Activated T-cell treated with anti-CD3 and anti-CD28 coated beads, Interleukin-2, amount 50 U/mL, for 72 hours (primary cell): ENCODE results near the gene FSTL4. TPM values are rescaled to one million over a fixed set of nuclear protein-coding genes. Genes with fewer than 3 reads are reported as not detected.
"Not testable (repeated sequence)": the region's sequence is repeated elsewhere in the genome, so short reads cannot be mapped to it uniquely, and the experiment has no call there.

Experiments used
- ATAC-seq, 2 donors: fragments of 150-1000 bp; cut with Tn5 transposase; replicated peaks in 1 of 2; 2 replicates each; pipeline ENCODE4 v1.10.0; 2021; ENCODE audit warnings: moderate library complexity in 2 of 2, mild to moderate bottlenecking in 1 of 2
- DNase-seq, 2 donors: peaks; one replicate each; pipeline ENCODE4 v3.0.0; 2021 to 2022; ENCODE audit warnings: mixed read lengths in 1 of 2
- H3K27ac Mint-ChIP-seq: one replicate; pipeline ENCODE4 v1.8.0; 2022; ENCODE audit warnings: mild to moderate bottlenecking, moderate library complexity, mixed read lengths
- H3K27me3 Mint-ChIP-seq: one replicate; pipeline ENCODE4 v1.8.0; 2022; ENCODE audit warnings: low read depth, mixed read lengths
- H3K36me3 Mint-ChIP-seq, 2 donors: one replicate each; pipeline ENCODE4 v1.8.0; 2022; ENCODE audit warnings: mixed read lengths in 2 of 2, mild to moderate bottlenecking in 1 of 2; ENCODE audit not compliant: insufficient read depth in 2 of 2
- H3K4me1 Mint-ChIP-seq: one replicate; pipeline ENCODE4 v1.8.0; 2022; ENCODE audit warnings: low read depth, mixed read lengths
- H3K4me3 Mint-ChIP-seq, 2 donors: one replicate each; pipeline ENCODE4 v1.8.0; 2022; ENCODE audit warnings: mild to moderate bottlenecking in 2 of 2, mixed read lengths in 2 of 2, moderate library complexity in 2 of 2
- H3K9me3 Mint-ChIP-seq, 2 donors: one replicate each; pipeline ENCODE4 v1.8.0; 2022; ENCODE audit warnings: mixed read lengths in 2 of 2
- total RNA-seq, 2 donors: library from RNA; stranded (reverse); gene quantifications; one replicate each; pipeline ENCODE4 v1.2.3, GENCODE V29; 2022

Gene FSTL4
- total RNA-seq, 2 donors from 2014 or later = not detected

DNA sequence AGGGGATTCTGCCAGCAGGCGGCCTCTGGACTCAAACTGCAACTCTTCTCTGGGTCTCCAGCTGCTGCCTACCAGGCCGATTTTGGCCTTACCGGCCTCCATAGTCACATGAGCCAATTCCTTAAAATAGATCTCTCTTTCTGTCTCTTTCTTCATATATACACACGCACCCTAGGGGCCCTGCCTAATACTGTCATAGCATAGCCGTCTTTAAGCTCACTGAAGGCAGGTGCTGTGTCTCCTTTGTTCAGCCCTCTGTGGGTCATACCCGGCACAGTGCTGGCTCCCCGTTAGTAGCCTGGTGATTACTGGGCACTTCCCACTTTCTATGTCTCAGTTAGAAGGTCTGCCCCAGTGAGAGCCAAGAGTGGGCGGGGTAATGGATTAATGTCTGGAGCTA is 419.6 kb downstream of the FSTL4 start:
- H3K27ac Mint-ChIP-seq = no peak overlapping the region
- no peaks in the 10 kb centered on the region for H3K27me3 Mint-ChIP-seq
- DNase-seq (no peak), ATAC-seq (no peak)
- H3K36me3 Mint-ChIP-seq = no peaks in the 10 kb centered on the region
- no peak overlapping the region for H3K4me3 Mint-ChIP-seq
- no peaks in the 10 kb centered on the region for H3K4me1 Mint-ChIP-seq
- no peaks in the 10 kb centered on the region for H3K9me3 Mint-ChIP-seq

GRCh38 chr5:133189881-133190280 is 422.5 kb downstream of the FSTL4 start:
- Mint-ChIP-seq H3K27me3 (no peaks in the 10 kb centered on the region), H3K27ac (no peak overlapping the region), H3K9me3 (no peaks in the 10 kb centered on the region), H3K4me1 (no peaks in the 10 kb centered on the region), H3K36me3 (no peaks in the 10 kb centered on the region), H3K4me3 (no peak overlapping the region)
- ATAC-seq = no peak
- no peak for DNase-seq

DNA sequence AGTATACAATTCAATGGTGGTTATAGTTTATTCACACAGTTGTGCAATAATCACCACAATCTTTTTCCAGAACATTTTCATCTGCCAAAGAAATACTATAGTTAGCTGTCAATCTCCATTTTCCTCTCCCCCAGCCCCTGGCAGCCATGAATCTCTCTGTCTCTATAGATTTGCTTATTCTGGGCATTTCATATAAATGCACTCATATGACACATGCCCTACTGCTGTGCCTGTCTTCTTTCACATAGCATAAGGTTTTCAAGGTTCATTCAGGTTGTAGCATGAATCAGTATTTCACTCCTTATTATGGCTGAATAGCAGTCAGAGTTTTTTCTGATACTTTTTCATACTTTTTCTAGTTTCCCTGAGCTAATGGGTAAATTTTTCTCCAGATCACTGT is 432.9 kb downstream of the FSTL4 start:
- no peak for DNase-seq
- Mint-ChIP-seq H3K27me3 (no peaks in the 10 kb centered on the region), H3K27ac (no peak overlapping the region), H3K36me3 (no peaks in the 10 kb centered on the region), H3K4me1 (no peaks in the 10 kb centered on the region), H3K4me3 (no peak overlapping the region), H3K9me3 (no peaks in the 10 kb centered on the region)
- ATAC-seq = no peak

- H3K9me3 Mint-ChIP-seq = peaks cover 14 to 15% of the 10 kb centered on the region in 2 donors
- not testable (repeated sequence) for H3K27me3 Mint-ChIP-seq, H3K36me3 Mint-ChIP-seq, H3K27ac Mint-ChIP-seq, ATAC-seq, H3K4me1 Mint-ChIP-seq
- peak overlapping the region; percentile 63 to 64 for H3K4me3 Mint-ChIP-seq
- peak; percentile 21 to 39 for DNase-seq
Observed at GRCh38 chr5:133170756-133171387, 441.5 kb downstream of the FSTL4 start.

DNA sequence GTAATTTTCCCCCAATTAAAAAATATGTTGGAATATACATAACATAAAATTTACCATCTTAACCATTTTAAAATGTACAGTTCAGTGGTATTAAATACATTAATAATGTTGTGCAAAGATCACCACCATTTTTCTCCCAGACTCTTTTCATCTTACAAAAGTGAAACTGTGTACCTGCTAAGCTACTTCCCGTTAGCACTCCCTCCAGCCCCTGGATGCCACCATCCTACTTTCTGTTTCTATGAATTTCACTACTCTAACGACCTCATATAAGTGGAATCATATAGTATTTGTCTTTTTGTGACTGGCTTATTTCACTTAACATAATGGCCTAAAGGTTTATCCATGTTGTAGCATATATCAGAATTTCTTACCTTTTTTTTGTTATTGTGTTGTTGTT is 447.6 kb downstream of the FSTL4 start:
- ATAC-seq (no peak), DNase-seq (no peak)
- Mint-ChIP-seq H3K9me3 (peaks cover 12 to 13% of the 10 kb centered on the region in 2 donors), H3K27ac (no peak overlapping the region), H3K36me3 (peaks cover 5 to 6% of the 10 kb centered on the region in 2 donors), H3K27me3 (no peaks in the 10 kb centered on the region), H3K4me1 (peaks cover 12% of the 10 kb centered on the region), H3K4me3 (no peak overlapping the region)

DNA sequence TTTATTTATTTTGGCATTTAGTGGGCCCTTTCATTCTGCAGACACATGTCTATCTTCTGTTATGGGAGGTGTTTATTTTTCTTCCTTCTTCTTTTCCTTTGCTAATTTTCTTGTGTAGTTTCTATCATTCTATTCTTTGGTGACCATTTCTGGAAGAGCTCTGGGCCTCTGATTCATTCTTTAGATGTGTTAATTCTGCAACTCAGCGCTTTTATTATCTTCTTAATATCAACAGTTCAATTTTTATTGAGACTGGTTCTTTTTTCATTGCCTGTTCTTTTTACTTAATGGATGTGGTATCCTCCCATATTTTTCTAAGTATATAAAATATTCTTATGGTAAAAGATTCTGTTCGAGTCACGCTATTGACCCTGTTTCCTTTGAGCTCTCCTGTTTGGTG is 448.5 kb downstream of the FSTL4 start:
- H3K27me3 Mint-ChIP-seq = no peaks in the 10 kb centered on the region
- peaks cover 6 to 7% of the 10 kb centered on the region in 2 donors for H3K9me3 Mint-ChIP-seq
- H3K4me3 Mint-ChIP-seq = no peak overlapping the region
- peaks cover 0 to under 1% of the 10 kb centered on the region in 2 donors for H3K36me3 Mint-ChIP-seq
- ATAC-seq (no peak), DNase-seq (no peak)
- no peak overlapping the region for H3K27ac Mint-ChIP-seq
- H3K4me1 Mint-ChIP-seq = peaks cover 13% of the 10 kb centered on the region

- Mint-ChIP-seq H3K27me3 (no peaks in the 10 kb centered on the region), H3K4me1 (peaks cover 6% of the 10 kb centered on the region), H3K36me3 (peaks cover 0 to 3% of the 10 kb centered on the region in 2 donors), H3K4me3 (no peak overlapping the region), H3K9me3 (peaks cover 0 to 2% of the 10 kb centered on the region in 2 donors), H3K27ac (no peak overlapping the region)
- ATAC-seq (no peak), DNase-seq (no peak)
Observed at GRCh38 chr5:133159543-133159942, 452.8 kb downstream of the FSTL4 start.

- H3K27ac Mint-ChIP-seq = no peak overlapping the region
- no peak for ATAC-seq
- no peaks in the 10 kb centered on the region for H3K27me3 Mint-ChIP-seq
- peaks cover 5% of the 10 kb centered on the region for H3K4me1 Mint-ChIP-seq
- peaks cover 0 to 2% of the 10 kb centered on the region in 2 donors for H3K9me3 Mint-ChIP-seq
- H3K4me3 Mint-ChIP-seq = no peak overlapping the region
- H3K36me3 Mint-ChIP-seq = peaks cover 0 to 3% of the 10 kb centered on the region in 2 donors
- DNase-seq = no peak
Observed at GRCh38 chr5:133155326-133155969, 456.9 kb downstream of the FSTL4 start.

- ATAC-seq = no peak
- Mint-ChIP-seq H3K4me3 (no peak overlapping the region), H3K27ac (no peak overlapping the region), H3K9me3 (peaks cover 0 to 2% of the 10 kb centered on the region in 2 donors), H3K36me3 (peaks cover 0 to 3% of the 10 kb centered on the region in 2 donors), H3K4me1 (no peaks in the 10 kb centered on the region), H3K27me3 (no peaks in the 10 kb centered on the region)
- no peak for DNase-seq
Observed at GRCh38 chr5:133154274-133155075, 457.9 kb downstream of the FSTL4 start.

- no peak overlapping the region for H3K4me3 Mint-ChIP-seq
- H3K27ac Mint-ChIP-seq = no peak overlapping the region
- ATAC-seq (no peak), DNase-seq (no peak)
- peaks cover 13% of the 10 kb centered on the region for H3K4me1 Mint-ChIP-seq
- H3K36me3 Mint-ChIP-seq = no peaks in the 10 kb centered on the region
- no peaks in the 10 kb centered on the region for H3K27me3 Mint-ChIP-seq
- no peaks in the 10 kb centered on the region for H3K9me3 Mint-ChIP-seq
Observed at GRCh38 chr5:133150909-133151544, 461.3 kb downstream of the FSTL4 start.

DNA sequence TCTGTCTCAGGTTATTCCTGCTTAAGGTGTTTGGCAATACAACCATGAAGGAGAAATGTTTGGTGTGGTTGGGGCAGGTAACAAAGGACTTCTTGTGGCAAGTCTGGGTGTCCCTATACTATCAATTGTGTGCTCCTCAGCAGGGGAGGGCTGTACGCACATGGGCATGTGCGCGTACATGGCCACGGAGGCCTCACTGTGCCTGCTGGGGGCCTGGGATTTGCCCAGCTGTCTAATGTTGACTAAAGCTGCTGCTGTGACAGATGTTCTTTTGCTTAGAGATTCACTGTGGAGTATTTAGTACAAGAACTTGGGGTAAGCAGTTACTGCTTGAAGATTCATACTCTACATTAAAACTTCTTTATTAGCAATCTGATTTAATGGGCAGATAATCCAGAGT is 463.0 kb downstream of the FSTL4 start:
- no peak for ATAC-seq
- H3K9me3 Mint-ChIP-seq = no peaks in the 10 kb centered on the region
- no peak overlapping the region for H3K27ac Mint-ChIP-seq
- no peak overlapping the region for H3K4me3 Mint-ChIP-seq
- H3K4me1 Mint-ChIP-seq = peaks cover 13% of the 10 kb centered on the region
- H3K27me3 Mint-ChIP-seq = no peaks in the 10 kb centered on the region
- H3K36me3 Mint-ChIP-seq = peaks cover 0 to 2% of the 10 kb centered on the region in 2 donors
- no peak for DNase-seq

DNA sequence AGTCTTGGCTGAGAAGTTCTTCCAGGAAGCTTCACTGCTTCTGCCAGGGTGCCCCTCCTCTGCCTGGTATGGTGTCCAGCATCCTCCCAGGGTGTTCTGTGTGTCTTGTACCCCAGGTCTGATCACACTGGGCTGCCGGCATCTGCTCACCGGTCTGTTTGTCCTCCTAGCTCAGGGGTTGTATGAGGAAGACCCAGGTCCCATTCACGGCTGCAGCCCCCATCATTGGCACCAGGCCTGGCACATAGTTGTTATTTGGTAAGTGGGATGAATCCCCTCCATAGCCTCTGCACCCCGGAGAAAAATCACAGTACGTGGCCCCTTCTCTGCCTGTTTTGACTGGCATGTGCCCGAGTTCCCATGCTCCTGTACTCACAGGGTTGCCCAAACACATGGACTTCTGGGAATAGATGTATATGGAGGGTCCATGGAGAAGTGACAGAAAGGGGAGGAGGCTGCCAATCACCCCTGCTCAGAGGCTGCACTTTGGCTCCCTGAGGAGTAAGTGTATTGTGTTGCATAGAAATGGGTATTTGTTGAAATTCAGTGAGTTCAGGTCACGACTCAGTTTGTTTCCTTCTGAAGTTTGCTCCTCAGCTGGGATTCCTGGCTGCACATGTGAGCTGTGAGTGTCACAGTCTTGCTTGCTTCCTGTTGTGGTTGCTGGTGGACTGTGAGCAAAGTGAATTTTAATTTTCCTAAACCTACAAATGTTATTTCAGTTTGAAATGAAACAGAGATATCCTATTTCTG is 464.4 kb downstream of the FSTL4 start:
- H3K27ac Mint-ChIP-seq = no peak overlapping the region
- no peaks in the 10 kb centered on the region for H3K27me3 Mint-ChIP-seq
- H3K36me3 Mint-ChIP-seq = peaks cover 3 to 8% of the 10 kb centered on the region in 2 donors
- H3K4me3 Mint-ChIP-seq = no peak overlapping the region
- peaks cover 13% of the 10 kb centered on the region for H3K4me1 Mint-ChIP-seq
- H3K9me3 Mint-ChIP-seq = peaks cover 0 to 4% of the 10 kb centered on the region in 2 donors
- ATAC-seq (no peak), DNase-seq (no peak)
